Tibial nerve (tissue), 3 donors: ENCODE measurements around the gene ATP6V1F.

Source experiments
- POLR2A ChIP-seq, 2 donors: fragments of 450-650 bp; IDR thresholded peaks; one replicate each; pipeline ENCODE4 v1.6.1; 2017; ENCODE audit warnings: antibody characterized with exemption in 2 of 2, mild to moderate bottlenecking in 2 of 2, moderate library complexity in 2 of 2
- TF ChIP-seq, protein P1 (sequence below), 5 experiments: fragments of 200-600 bp in 3 of 5; fragments of 450-650 bp in 2 of 5; sonication (generic) in 3 of 5; IDR thresholded peaks; one replicate each; pipeline ENCODE4 v1.5.1; 2016 to 2019; ENCODE audit warnings: antibody characterized with exemption in 5 of 5, mild to moderate bottlenecking in 3 of 5, moderate library complexity in 2 of 5

DNA sequence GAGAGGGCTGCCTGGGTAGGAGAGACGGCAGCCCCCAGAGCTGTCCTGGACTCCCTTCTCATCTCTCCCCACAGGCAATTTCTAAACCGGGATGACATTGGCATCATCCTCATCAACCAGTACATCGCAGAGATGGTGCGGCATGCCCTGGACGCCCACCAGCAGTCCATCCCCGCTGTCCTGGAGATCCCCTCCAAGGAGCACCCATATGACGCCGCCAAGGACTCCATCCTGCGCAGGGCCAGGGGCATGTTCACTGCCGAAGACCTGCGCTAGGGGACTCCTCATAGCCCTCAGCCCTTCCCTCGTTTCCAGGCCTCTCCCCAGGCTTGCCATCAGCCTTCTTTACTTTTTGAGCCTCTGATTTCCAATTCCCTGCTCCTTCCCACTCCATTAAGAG is 2.6 kb downstream of the ATP6V1F start:
- TF ChIP-seq, protein P1, sequence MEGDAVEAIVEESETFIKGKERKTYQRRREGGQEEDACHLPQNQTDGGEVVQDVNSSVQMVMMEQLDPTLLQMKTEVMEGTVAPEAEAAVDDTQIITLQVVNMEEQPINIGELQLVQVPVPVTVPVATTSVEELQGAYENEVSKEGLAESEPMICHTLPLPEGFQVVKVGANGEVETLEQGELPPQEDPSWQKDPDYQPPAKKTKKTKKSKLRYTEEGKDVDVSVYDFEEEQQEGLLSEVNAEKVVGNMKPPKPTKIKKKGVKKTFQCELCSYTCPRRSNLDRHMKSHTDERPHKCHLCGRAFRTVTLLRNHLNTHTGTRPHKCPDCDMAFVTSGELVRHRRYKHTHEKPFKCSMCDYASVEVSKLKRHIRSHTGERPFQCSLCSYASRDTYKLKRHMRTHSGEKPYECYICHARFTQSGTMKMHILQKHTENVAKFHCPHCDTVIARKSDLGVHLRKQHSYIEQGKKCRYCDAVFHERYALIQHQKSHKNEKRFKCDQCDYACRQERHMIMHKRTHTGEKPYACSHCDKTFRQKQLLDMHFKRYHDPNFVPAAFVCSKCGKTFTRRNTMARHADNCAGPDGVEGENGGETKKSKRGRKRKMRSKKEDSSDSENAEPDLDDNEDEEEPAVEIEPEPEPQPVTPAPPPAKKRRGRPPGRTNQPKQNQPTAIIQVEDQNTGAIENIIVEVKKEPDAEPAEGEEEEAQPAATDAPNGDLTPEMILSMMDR (IDR thresholded peaks at IDR 0.05) = no peak
- no peak for TF ChIP-seq POLR2A (IDR thresholded peaks at IDR 0.05)
